Caki2 (cell line): ENCODE data around the gene PPP2R2B. TPM values are rescaled to one million over a fixed set of nuclear protein-coding genes. Genes with fewer than 3 reads are reported as not detected.

Experiments used
- DNase-seq: peaks from one replicate; pipeline ENCODE4 v3.0.0-alpha.2; 2015; ENCODE audit warnings: low read depth
- in situ Hi-C: cut with HindIII; loops from 2 replicates; pipeline ENCODE4 v1.10.0; 2016; ENCODE audit warnings: low sequenced_read_pairs, low pct_unique_long_range_greater_than_20kb, mixed read lengths
- total RNA-seq: library from RNA; depleted of rRNA; stranded (reverse); fragments of >200 nt; shearing (Covaris generic); gene quantifications from 2 replicates; pipeline ENCODE4 v1.2.3, GENCODE V29; 2014; ENCODE audit warnings: low replicate concordance

The PPP2R2B gene
- total RNA-seq, 1 experiment from 2014 or later, result 10.8 TPM

DNA sequence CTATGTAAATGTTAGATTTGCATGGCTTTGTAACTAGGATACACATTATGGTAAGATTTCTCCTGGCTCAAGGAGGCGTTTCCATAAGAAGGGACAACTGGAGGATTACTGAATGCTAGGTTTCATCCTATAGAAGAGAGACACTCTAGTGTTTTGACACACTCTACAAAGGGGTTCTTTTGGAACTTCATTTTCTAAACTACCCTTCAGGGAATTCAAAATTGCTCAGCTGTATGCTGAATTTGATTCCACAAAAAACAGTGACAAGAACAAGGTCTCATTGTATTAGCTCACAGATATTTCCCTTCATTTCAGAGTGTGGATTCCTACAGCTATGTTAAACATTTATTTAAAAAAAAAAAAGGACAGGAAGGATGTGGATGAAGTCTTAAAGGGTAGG lies 151.7 kb downstream of the PPP2R2B start:
- in situ Hi-C loops, result no loop called here
- no peak for DNase-seq

DNA sequence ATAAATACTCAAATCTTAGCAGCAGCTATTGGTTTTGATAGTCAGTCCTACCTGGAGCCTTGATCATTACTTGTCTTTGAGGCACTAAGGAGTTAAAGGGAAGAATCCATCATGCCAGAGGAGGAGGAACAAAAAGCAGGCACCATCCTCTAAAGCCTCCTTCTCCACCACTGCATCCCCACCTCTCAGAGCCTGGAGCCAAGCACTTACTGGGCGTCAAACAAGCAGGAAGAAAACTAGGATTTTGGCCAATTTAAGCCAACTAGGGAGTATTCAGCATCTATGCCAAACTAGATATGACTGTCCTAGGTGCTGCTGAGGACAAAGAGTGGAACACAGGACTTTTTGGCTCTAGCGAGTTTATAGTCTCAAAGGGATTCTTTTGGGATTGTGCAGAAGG lies 152.5 kb downstream of the PPP2R2B start:
- in situ Hi-C loops, result no loop called here
- DNase-seq, result no peak

DNA sequence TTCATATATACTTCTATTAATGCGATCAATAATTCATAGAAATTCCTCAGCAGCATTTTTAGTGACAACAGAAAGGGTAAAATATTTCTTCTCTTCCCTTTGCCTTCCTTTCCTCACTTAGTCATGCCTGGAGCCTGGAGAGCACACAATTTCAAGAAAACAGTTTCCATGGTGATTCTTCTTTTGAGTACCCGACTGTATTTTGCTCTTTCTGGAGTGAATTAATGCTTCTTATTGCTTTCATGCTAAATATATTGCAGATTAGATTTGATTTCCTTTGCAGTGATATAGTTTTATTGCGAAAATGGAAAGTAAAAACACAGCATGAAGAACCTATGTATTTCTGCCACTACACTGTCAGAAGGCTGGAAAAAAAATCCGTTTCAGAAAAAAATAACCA lies 153.5 kb downstream of the PPP2R2B start:
- in situ Hi-C loops, result no loop called here
- DNase-seq, result no peak

DNA sequence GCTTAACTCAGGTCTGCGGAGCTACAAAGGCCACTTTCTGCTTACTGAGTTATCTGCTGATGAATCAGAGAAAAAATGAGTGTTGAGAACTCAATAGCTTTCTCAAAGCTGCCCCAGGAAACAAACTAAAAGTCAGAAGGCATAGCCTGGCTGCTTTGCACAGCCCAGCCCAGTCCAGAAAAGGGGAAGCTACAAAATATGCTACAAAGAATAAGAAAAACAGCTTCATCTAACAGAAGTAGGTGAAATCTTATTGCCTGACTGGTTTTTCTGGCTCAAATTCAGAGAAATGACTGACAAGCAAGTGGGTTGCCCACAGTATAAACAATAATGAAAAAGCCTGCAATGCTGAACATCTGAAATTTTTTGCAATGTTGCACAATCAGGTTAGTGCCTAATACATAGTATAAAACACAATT lies 156.2 kb downstream of the PPP2R2B start:
- in situ Hi-C loops, result no loop called here
- DNase-seq, result no peak

DNA sequence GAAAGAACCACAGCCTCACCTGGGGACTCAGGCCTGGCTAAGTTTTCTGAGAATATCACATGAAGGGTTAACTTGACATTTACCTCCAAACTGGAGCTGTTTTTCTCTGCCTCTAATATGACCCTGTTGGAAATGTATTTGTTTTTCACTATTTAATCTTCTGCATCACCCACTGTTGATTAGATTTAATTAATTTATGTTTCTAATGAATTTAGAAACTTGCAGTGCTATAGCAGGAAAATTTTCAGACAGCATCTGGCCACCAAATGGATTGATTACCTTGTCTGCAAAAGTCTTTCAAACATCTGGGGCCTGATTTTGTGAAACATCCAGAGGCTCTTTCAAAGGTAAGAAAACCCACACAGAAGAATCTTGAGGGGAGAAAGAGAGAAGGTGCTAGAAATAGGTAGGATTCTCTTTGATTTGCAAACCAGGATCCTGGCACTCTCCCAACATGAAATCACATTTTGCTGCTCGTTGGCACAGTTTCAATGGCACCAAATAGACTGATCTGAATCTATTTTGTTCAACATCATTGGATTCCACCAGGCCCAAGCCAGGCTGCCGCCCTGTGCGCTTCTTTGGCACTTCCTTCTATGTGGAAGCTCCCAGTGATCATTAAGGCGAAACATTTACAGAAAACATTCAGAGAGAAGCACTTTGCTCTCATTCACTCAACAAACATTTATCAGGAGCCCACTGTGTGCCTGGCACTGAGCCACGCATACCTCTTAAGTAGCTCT lies 157.3 kb downstream of the PPP2R2B start:
- no peak for DNase-seq
- in situ Hi-C loops, result no loop called here

DNA sequence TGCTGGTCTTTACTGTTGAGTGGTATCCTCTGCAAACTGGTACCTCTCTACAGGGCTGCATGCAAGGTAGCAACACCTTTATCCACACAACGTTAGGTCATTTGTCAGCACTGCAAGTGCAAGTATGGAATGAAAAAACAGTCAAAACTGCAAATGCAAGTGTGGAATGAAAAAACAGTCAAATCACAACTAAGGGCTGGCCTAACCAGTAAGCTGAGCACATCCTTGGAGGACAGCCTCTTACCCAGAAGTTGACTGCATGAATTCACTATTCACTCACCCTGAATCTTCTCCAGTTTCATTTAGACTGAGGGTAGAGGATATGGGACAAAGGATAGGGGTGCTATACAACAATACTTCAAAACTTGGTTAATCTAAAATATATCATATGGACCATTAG lies 158.4 kb downstream of the PPP2R2B start:
- no peak for DNase-seq
- in situ Hi-C loops, result no loop called here

DNA sequence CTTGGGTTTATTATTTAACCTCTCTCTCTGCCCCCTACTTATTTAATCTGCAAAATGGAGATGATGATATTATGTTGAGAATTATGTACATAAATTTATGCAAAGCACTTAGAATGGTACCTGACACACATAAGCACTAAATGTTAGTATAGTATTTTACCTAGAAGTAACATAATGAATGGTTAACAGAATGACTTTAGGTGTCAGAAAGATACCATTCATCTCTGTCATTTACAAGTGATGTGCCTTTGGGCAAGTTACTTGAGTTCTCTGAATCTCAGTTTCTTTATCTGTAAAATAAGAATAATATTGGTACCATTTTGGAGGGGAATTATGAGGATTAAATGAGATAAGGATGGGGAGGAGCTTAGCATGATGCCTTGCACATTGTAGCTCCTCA lies 159.4 kb downstream of the PPP2R2B start:
- no peak for DNase-seq
- in situ Hi-C loops, result no loop called here

DNA sequence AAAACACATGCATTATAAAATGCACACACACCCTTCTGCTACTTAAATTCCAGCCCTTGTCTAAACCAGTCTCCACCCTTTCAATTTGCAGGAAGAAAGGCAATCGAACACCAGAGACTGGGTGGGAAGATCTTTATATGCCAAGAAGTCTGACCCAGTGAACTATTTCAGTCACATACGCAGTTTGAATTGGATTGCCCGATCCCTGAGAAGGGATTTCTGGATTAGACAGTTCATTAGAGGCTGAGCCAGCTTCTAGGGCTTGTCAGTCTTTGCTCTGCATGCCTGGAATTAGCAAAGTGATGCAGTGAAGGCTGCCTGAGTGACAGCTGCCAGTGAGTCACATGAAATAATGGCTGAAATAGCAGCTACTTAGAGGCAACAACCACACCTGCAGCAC lies 159.9 kb downstream of the PPP2R2B start:
- in situ Hi-C loops, result no loop called here
- DNase-seq, result no peak

DNA sequence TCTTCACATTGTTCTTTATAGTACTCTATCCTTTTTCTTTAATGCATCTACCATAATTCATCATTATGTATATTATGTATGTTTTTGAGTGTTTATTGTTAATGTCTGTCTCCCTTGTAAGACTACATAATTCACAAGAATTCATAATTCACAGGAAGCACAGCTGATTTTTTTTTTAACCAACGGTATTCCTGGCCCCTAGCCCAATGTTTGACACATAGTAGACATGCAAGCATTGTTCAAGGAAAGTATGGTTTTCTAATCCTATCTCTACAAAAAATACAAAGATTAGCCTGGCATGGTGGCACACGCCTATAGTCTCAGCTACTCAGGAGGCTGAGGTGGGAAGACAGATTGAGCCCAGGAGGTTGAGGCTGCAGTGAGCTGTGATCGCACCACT lies 160.6 kb downstream of the PPP2R2B start:
- in situ Hi-C loops, result no loop called here
- DNase-seq, result no peak

DNA sequence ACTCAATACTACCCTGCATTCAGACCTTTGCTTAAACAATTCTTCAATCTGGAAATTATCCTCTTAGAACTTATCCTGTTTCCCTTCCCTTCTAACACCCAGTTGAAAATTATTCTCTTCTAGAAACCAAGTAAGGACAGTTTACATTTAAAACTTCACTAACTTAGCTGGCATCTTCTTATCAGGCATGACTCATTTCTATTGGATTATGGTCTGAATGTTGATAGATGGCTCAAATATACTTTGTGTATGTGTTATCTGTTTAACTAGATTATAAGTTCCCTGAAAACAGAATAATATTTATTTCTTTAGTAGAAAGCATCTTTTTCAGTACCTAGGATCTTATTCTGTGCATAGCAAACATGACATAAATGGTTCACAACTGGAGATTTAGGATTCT lies 161.9 kb downstream of the PPP2R2B start:
- in situ Hi-C loops, result no loop called here
- DNase-seq, result no peak

DNA sequence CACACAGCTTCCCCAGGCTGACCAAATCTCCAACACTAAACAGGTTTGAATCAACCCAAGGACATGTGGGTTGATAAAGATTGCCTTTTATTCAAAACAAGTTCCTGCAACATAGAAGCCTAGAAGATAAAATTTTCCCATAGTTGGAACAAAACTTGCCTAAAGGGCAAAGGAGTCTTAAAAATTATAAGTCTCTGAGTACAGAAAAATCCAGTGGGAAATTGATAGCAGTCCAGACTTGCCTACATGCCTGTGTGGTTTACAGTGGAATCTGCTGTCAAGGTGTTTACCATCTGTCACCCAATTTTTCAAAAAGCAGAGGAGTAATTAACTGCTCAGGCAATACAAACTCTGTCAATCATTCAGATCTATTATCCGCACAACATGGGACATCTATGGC lies 168.2 kb downstream of the PPP2R2B start:
- no peak for DNase-seq
- in situ Hi-C loops, result no loop called here

DNA sequence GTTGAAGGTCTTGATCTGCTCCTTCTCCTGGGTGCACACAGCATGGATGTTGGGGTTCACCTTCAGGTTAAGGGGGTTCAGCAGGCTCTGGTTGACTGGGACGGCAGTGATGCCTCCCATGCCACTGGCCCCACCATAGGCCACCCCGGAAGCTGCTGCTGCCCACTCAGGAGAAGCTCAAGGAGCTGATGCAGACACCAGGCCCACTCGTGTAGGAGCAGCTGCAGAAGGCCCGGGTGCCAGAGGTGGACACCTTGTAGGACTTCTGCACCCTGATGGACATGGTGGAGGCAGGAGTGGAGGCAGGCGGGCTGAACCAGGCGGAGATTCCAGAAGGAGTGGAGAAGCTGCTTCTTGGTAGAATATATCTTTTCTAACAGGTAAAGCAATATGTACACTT lies 171.2 kb downstream of the PPP2R2B start:
- in situ Hi-C loops, result no loop called here

DNA sequence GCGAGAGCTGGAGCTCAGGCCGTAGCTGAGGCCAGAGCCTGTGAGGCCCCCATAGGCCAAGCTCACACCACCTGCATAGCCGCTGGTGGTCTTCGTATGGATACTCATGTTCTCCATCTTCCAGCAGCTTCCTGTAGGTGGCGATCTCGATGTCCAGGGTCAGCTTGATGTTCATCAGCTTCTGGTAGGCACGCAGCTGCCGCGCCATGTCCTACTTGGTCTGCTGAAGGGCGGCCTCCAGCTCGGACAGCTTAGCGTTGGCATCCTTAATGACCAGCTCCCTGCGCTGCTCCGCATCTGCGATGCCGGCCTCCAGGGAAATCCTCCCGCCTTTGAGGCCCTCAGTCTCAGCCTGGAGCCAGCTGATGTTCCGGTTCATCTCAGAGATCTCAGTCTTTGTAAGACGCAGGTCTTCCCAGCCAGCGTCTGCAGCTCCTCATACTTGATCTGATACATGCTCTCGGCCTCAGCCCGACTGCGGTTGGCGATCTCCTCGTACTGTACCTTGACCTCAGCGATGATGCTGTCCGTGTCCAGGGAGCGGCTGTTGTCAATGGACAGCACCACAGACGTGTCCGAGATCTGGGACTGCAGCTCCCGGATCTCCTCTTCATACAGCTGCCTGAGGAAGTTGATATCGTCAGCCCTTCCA lies 172.1 kb downstream of the PPP2R2B start:
- in situ Hi-C loops, result no loop called here
- no peak for DNase-seq

More for the DNA sequence above, 171.2 kb downstream of the PPP2R2B start:
- DNase-seq, result no peak

DNA sequence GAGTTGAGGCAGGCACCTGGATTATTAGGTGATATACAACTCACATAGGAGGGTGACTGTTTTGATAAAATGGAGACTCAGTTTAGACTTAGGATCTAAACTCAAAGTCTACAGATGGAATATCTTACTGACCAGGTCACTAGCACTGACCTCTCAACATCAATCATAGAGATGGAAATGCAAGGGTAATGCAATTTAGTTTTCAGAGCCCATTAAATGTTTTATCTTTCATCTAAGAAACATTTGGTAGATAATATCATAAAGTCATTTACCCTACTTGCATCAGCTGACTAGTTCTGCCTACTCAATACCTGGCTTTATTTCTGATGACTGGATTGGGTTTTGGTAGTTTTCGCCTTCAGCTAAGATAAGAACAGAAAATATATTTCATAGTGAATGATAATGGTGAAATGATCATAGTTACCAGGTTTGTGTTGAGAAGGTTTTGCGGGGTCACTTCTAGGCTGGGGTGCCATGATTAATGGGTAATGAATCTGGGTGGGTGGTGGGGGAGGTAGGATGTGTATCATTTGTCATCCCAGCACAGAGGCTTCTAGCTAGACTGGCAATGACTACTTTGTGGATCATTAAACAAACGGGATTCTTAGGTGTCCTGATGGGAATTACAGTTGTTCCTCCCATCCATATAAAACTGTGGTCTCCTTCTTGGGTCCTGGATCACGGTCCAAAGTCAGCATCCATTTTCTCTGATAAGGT lies 173.4 kb downstream of the PPP2R2B start:
- in situ Hi-C loops, result no loop called here

DNA sequence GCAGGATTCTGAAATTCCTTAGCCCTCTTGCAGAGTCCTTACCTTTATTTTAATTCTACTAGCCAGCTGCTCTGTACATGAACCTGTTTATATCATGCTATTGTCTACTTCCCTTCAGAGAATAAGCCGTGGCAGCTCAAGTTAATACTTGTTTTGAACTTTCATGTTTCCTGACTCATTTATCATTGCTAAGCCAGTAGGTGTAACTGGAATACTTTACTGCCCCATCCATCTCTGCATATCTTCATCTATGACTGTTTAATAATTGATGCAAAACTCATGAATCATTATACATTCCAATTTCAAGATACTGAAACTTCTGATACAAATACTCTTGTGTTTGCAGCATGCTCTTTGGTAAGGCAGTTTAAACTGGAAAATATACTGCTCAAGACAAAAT lies 174.7 kb downstream of the PPP2R2B start:
- in situ Hi-C loops, result no loop called here
- DNase-seq, result no peak

More for the DNA sequence above, 173.4 kb downstream of the PPP2R2B start:
- DNase-seq, result no peak

DNA sequence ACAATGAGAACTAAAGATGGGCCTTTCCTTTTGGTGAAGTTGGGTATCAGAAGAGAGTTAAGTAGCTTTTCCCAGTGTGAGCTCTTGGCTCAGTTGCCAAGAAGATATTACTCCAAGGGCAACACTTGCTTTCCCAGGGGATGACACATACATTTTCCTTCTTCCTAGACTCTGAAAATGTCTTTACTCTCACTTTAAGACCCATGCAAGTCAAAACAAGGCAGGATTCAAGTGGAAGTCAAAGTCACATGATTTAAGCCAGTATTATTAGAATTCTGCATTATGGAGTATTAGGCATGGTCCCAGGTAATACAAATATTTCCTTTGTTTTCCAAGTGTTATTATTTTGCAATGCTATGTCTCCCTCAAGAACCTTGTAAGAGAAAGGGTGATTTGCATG lies 175.1 kb downstream of the PPP2R2B start:
- DNase-seq, result no peak
- in situ Hi-C loops, result no loop called here

DNA sequence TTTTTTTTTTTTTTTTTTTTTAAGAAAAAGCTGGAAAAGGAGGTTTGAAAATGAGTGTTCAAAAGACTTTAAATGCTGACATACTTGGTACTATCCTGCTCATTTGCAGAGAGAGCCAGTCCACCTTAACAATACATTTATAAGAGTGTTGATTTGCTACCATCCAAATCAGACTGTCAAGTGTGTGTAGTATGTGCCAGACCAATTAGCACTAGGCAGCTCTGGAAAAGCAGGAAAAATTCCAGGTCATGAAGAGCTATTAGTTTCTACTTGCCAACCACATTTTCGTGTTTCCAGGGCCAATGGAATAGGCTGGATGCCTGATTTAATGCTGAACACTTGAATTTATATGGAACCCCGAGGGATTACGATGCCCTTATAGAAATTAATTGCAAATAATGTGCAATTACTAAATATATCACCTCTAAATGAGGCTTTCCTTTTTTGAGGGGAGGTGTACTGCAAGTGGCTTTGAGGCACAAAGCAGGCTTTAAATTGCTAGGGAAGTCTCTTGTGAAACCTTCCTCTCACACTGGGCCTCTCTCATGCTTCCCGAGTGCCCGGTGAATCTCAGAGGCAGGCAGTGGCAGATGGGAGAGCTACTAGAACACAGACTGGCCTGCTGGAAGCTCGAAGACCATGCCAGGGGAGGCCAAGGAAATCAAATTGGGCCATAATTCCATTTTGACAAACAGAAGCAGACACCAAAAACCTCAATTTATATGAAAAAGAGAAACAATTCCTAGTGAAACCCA lies 178.7 kb downstream of the PPP2R2B start:
- DNase-seq, result no peak
- in situ Hi-C loops, result no loop called here

DNA sequence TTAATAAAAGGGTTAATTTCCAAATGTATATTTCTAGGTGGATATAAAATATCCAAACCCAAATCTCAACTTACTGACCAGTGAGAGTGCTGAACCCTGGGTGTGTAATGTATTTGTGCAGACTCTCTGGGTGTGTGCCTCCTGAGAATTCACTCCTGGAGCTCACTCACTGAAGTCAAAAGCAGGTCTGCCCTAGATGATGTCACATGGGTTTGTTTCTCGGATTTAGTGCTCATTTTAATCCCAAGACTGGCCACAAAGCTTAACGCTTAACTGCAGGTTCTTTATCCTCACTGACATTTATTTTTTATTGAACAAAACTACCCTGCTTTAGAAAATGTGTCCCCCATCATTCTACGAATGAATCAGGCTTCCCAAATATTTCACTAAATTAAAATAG lies 179.4 kb downstream of the PPP2R2B start:
- in situ Hi-C loops, result no loop called here
- DNase-seq, result no peak

DNA sequence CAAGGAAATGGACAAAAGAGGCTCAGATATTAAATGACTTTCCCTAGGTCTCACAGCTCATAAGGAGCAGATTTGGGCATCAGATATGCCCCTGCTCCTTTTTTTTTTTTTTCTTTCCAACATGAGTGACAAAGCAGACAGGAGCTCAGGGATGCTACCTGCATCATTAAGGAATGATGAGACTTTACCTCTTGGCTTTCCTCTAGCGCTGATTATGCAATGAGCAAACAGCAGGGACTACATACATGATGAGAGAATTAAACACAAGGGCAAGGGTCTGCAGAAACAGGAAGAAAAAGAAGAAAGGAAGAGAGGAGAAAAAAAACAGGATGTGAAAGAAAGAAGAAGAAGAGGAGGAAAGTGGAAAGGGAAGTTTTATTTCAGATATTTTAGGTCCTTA lies 179.9 kb downstream of the PPP2R2B start:
- DNase-seq, result no peak
- in situ Hi-C loops, result no loop called here
